HG03571 (cell line): Measurements from ENCODE around the gene HOXA7.

Source experiments
- ATAC-seq: cut with Tn5 transposase; IDR thresholded peaks from one replicate; pipeline ENCODE4 v1.9.1; 2021; ENCODE audit not compliant: unreplicated experiment

Gene HOXA7

GRCh38 chr7:27109466-27110185 lies 46.8 kb downstream of the HOXA7 start:
- ATAC-seq: no peak

GRCh38 chr7:27108390-27109127 lies 47.9 kb downstream of the HOXA7 start:
- no peak for ATAC-seq

GRCh38 chr7:27107391-27108381 lies 48.8 kb downstream of the HOXA7 start:
- no peak for ATAC-seq

- ATAC-seq: no peak
Measured at GRCh38 chr7:27106901-27107240, 49.6 kb downstream of the HOXA7 start.

GRCh38 chr7:27106181-27106900 lies 50.1 kb downstream of the HOXA7 start:
- ATAC-seq: no peak

GRCh38 chr7:27105301-27106031 lies 51.0 kb downstream of the HOXA7 start:
- ATAC-seq: no peak

- no peak for ATAC-seq
Measured at GRCh38 chr7:27104341-27105058, 52.0 kb downstream of the HOXA7 start.
